ENCODE measurements around the gene TWIST2.

The TWIST2 gene

GRCh38 chr2:238893349-238894000, 45.6 kb downstream of the TWIST2 start:
- DNase-seq, result no peak

GRCh38 chr2:238894226-238894949, 46.5 kb downstream of the TWIST2 start:
- DNase-seq, result no peak

DNA sequence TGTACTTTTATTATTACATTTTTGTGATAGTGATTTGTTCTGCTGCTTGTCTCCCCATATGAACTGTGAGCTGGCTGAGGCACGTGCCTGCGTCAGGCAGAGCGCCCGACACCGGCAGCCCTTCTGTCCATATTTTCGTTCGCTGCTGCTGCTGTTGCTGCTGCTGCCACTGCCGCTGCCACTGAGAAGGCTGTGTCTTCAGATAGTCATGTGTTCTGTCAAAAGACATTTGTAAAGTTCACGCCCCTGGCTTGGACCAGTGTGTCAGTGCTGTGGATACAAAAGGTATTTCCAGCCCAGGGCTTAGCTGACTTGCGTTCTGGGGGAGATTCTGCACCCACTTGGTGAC, 47.0 kb downstream of the TWIST2 start:
- no peak for DNase-seq

GRCh38 chr2:238895361-238895882, 47.5 kb downstream of the TWIST2 start:
- no peak for DNase-seq

GRCh38 chr2:238895891-238896600, 48.2 kb downstream of the TWIST2 start:
- no peak for DNase-seq

DNA sequence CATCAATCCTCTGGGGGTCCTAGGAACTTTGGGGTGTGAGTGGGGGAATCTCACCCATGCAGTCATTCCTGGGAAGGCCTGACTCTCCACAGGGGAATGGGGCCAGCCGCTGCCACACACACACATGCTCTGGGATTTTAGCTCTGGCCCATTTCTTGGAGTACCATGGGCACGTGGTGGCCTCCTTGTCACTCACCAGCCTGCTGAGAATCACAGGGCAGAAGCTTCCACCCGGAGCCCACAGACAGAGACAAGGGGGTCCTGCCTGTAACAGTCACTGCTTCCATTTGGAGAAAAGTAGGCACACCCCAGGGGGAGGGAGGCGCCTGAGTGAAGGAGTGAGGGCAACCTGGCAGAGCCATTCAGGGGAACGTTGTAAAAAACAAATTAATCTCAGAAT, 48.8 kb downstream of the TWIST2 start:
- DNase-seq, result no peak

- no peak for DNase-seq
Measured at GRCh38 chr2:238897122-238897880, 49.4 kb downstream of the TWIST2 start.

DNA sequence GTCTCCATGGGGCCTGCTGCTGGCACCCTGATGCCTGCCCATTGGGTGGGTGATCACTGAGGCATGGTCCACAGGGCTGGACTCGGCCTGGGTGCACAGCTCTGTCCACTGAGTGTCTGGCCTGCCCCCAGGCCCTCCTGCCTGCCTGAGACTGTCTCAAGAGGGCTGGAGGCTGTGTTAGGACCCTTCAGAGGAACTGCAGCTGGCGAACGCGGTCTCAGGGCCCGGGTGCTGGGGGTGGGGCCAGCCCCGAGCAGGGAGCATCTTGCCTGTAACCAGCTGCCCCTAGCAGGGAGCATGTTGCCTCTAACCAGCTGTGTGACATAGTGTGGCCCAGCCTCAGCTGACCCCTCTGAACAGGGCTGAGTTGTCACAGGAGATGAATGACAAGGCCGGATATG, 50.0 kb downstream of the TWIST2 start:
- no peak for DNase-seq

- no peak for DNase-seq
Measured at GRCh38 chr2:238898534-238899281, 50.8 kb downstream of the TWIST2 start.

- DNase-seq, result no peak
Measured at GRCh38 chr2:238899386-238899785, 51.5 kb downstream of the TWIST2 start.

- no peak for DNase-seq
Measured at GRCh38 chr2:238900511-238900910, 52.6 kb downstream of the TWIST2 start.

GRCh38 chr2:238901461-238902057, 53.7 kb downstream of the TWIST2 start:
- DNase-seq, result no peak

- no peak for DNase-seq
Measured at GRCh38 chr2:238902285-238902684, 54.4 kb downstream of the TWIST2 start.

- DNase-seq, result no peak
Measured at GRCh38 chr2:238903141-238903540, 55.3 kb downstream of the TWIST2 start.

DNA sequence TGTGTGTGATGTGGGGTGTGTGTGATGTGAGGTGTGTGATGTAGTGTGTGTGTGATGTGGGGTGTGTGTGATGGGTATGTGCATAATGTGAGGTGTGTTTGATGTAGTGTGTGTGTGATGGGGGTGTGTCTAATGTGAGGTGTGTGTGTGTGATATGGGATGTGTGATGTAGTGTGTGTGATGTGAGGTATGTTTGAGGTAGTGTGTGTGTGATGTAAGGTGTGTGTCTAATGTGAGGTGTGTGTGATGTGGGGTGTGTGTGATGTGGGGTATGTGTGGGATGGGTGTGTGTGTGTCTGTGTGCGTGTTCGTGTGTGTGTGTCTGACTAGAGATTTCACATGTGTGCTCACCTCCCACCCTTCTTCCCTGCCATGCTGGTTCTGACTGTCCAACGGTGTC, 56.3 kb downstream of the TWIST2 start:
- DNase-seq, result no peak

DNA sequence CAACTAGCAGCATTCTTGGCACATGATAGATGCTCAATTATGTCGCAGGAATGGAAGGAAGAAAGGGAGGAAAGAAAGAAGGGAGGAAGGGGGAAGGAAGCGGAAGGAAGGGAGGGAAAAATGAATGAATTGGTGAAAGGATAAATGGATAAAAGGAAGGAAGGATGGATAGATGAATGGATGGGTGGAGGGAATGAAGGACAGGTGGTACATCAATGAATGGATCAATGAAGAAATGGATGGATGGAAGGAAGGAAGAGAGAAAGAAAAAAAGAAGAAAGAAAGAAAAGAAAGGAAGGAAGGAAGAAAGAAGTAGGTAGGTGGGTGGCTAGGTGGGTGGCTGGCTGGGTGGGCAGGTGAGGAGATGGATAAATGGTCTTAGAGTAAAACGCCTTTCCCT, 56.8 kb downstream of the TWIST2 start:
- DNase-seq, result no peak

- DNase-seq, result no peak
Measured at GRCh38 chr2:238905224-238905623, 57.3 kb downstream of the TWIST2 start.

- DNase-seq, result no peak
Measured at GRCh38 chr2:238905644-238906043, 57.8 kb downstream of the TWIST2 start.

- DNase-seq, result no peak
Measured at GRCh38 chr2:238906254-238906935, 58.5 kb downstream of the TWIST2 start.

GRCh38 chr2:238906936-238907716, 59.2 kb downstream of the TWIST2 start:
- DNase-seq, result no peak

Measured in GDM1 (cell line).